ENCODE measurements around the gene ITPKB. TPM values are rescaled to one million over a fixed set of nuclear protein-coding genes. Genes with fewer than 3 reads are reported as not detected.

Gene ITPKB
- total RNA-seq, 1 donor from 2014 or later = 13.7 TPM

DNA sequence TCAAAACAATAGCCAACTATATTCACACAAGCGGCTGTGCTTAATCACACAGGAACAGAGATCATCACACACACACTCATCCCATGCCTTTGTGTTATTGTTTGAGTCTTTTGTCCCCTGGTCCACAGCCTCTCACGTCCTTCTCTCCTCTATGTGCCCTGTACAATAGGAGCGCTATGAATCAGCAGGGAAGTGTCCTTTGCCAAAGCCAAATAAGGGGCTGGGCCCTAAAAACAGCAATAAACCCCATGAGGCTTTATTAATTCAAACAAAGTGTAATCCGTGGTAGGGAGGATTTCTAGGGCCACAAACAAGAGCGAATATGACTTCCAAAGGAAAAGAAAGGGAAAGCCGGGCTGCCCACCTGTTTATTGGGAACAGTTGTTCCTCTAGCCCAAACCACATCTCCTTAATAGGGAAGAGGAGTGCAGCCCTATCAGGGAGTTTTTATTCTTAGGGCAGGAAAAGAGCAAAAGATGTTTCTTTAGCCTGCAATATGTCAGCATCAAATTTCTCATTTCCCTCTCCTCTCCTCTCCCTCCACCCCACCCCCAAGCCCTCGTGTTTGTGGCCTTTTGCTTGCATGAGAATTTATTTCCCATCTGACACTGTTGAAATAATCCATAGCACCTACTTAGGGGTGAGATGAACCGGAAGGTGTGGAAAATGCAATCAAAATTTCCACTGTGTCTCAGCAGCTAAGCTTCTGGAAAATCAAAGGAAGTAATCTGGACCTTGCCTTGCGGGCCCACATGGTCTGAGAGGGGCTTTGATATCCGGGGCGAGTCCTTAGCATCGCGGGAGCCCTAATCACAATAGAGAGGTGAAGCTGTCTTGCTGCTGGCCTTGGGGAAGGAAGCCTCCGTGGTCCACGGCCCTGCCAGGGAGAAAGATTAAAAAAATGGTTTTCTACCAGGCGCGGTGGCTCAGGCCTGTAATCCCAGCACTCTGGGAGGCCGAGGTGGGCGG, 45.3 kb upstream of the ITPKB start:
- no peaks in the 10 kb centered on the region for H3K9me3 Mint-ChIP-seq
- TF ChIP-seq, protein P1, sequence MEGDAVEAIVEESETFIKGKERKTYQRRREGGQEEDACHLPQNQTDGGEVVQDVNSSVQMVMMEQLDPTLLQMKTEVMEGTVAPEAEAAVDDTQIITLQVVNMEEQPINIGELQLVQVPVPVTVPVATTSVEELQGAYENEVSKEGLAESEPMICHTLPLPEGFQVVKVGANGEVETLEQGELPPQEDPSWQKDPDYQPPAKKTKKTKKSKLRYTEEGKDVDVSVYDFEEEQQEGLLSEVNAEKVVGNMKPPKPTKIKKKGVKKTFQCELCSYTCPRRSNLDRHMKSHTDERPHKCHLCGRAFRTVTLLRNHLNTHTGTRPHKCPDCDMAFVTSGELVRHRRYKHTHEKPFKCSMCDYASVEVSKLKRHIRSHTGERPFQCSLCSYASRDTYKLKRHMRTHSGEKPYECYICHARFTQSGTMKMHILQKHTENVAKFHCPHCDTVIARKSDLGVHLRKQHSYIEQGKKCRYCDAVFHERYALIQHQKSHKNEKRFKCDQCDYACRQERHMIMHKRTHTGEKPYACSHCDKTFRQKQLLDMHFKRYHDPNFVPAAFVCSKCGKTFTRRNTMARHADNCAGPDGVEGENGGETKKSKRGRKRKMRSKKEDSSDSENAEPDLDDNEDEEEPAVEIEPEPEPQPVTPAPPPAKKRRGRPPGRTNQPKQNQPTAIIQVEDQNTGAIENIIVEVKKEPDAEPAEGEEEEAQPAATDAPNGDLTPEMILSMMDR (conservative IDR thresholded peaks at IDR 0.05) = no peak
- no peak for DNase-seq (ENCODE audit: low read depth, low spot score)
- H3K4me3 Mint-ChIP-seq = no peak overlapping the region
- H3K36me3 Mint-ChIP-seq (ENCODE audit: low read depth) = no peaks in the 10 kb centered on the region
- peaks cover 47% of the 10 kb centered on the region for H3K4me1 Mint-ChIP-seq
- no peaks in the 10 kb centered on the region for H3K27me3 Mint-ChIP-seq (ENCODE audit: low read depth)
- H3K27ac Mint-ChIP-seq (ENCODE audit: unreplicated experiment) = peak overlapping the region; percentile 70

DNA sequence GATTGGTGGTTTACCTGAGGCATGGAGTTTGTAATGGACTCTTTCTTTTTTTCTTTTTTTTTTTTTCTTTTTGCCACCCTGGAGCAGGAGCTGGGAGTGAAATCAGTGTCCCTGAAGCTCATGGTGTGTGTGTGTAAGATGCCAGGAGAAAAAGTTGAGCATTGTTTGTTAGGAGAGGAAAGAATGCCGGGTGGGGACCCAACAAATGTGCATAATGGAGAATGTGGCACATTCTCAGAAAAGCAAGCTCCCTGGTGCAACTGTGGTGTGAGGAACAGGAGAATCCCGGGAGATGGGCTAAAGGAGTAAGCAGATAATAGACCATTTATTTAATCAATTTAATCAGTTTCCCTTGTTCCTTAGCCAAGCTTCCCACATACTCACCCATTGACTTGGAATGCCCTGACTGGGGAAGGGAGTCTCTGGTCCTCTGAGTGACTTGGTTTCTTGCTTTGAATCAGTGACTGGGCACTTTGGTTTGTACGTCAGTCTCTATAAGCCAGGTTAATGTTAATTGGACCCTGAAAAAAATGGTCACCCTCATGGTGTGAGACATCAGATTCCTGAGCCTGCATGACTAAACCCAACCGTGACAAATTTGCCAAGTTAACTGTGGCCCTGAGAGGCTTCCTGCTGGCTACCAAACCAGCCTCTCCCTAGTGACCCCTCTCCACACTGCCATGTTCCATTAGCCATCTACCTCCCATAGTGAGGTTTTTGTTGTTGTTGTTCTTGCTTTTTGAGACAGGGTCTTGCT, 43.9 kb upstream of the ITPKB start:
- Mint-ChIP-seq H3K36me3 (ENCODE audit: low read depth) (no peaks in the 10 kb centered on the region), H3K4me3 (no peak overlapping the region), H3K9me3 (no peaks in the 10 kb centered on the region), H3K27me3 (ENCODE audit: low read depth) (no peaks in the 10 kb centered on the region), H3K27ac (ENCODE audit: unreplicated experiment) (no peak overlapping the region), H3K4me1 (peaks cover 51% of the 10 kb centered on the region)
- no peak for DNase-seq (ENCODE audit: low read depth, low spot score)
- TF ChIP-seq, protein P1 (conservative IDR thresholded peaks at IDR 0.05) = no peak

GRCh38 chr1:226781937-226782609, 43.0 kb upstream of the ITPKB start:
- TF ChIP-seq, protein P1 (conservative IDR thresholded peaks at IDR 0.05) = no peak
- no peaks in the 10 kb centered on the region for H3K27me3 Mint-ChIP-seq (ENCODE audit: low read depth)
- no peak overlapping the region for H3K4me3 Mint-ChIP-seq
- no peaks in the 10 kb centered on the region for H3K9me3 Mint-ChIP-seq
- peaks cover 43% of the 10 kb centered on the region for H3K4me1 Mint-ChIP-seq
- DNase-seq (ENCODE audit: low read depth, low spot score) = no peak
- peak overlapping the region; percentile 9 for H3K27ac Mint-ChIP-seq (ENCODE audit: unreplicated experiment)
- H3K36me3 Mint-ChIP-seq (ENCODE audit: low read depth) = no peaks in the 10 kb centered on the region

- Mint-ChIP-seq H3K4me3 (no peak overlapping the region), H3K36me3 (ENCODE audit: low read depth) (no peaks in the 10 kb centered on the region), H3K9me3 (no peaks in the 10 kb centered on the region), H3K27ac (ENCODE audit: unreplicated experiment) (no peak overlapping the region), H3K4me1 (peaks cover 29% of the 10 kb centered on the region), H3K27me3 (ENCODE audit: low read depth) (no peaks in the 10 kb centered on the region)
- DNase-seq (ENCODE audit: low read depth, low spot score) = no peak
- TF ChIP-seq, protein P1 (conservative IDR thresholded peaks at IDR 0.05) = no peak
Observed at GRCh38 chr1:226779561-226779960, 40.5 kb upstream of the ITPKB start.

DNA sequence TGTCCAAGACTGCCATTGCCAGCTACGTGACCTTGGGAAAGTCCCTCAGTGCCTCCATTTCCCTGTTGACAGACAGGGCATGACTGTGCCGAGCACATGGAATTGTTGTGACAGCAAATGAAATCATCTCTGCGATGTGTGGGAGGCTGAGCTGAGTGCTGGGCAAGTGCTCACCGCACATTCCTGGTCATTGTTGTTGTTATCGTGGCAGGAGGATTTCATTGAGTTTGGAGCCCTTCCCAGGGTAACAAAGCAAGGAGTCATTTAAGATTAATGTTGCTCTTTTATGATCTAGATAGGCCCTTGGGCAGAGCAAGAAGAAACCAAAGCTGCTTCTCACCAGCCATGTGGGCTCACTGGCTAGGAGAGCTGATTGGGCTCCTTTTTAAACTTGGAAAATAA, 39.6 kb upstream of the ITPKB start:
- Mint-ChIP-seq H3K4me3 (no peak overlapping the region), H3K36me3 (ENCODE audit: low read depth) (no peaks in the 10 kb centered on the region), H3K27me3 (ENCODE audit: low read depth) (no peaks in the 10 kb centered on the region), H3K9me3 (no peaks in the 10 kb centered on the region), H3K27ac (ENCODE audit: unreplicated experiment) (no peak overlapping the region), H3K4me1 (peaks cover 20% of the 10 kb centered on the region)
- DNase-seq (ENCODE audit: low read depth, low spot score) = no peak
- TF ChIP-seq, protein P1 (conservative IDR thresholded peaks at IDR 0.05) = no peak
